PC-3 (cell line): ENCODE data around the gene OR5K4. TPM values are rescaled to one million over a fixed set of nuclear protein-coding genes. Genes with fewer than 3 reads are reported as not detected.

Source experiments
- ATAC-seq: fragments of 200-7000 bp; cut with Tn5 transposase; 2 replicates; pipeline ENCODE4 v1.9.1; 2020; ENCODE audit warnings: mild to moderate bottlenecking, moderate library complexity
- BruUV-seq: library from RNA; stranded (reverse); fragments of 400-500 nt; replicated peaks from 2 replicates; lab custom pipeline; 2021; lab: Mats Ljungman, UMichigan
- CTCF ChIA-PET: fragments of 300-600 bp; sonication (Branson Sonifier 250); formaldehyde crosslinking; loops from one replicate; lab custom pipeline; 2022; ENCODE audit warnings: antibody characterized with exemption; lab: Charles Lee
- POLR2A ChIA-PET: fragments of 300-600 bp; sonication (Branson Sonifier 250); formaldehyde crosslinking; loops from one replicate; lab custom pipeline; 2022; ENCODE audit warnings: antibody characterized with exemption; ENCODE audit not compliant: unreplicated experiment; lab: Charles Lee
- DNase-seq: peaks from one replicate; pipeline ENCODE4 v3.0.0-alpha.2; 2015
- H2AFZ ChIP-seq: fragments of 300-600 bp; sonication (generic); 2 replicates; pipeline ENCODE4 v1.6.0; 2016; ENCODE audit warnings: antibody characterized with exemption, low read length
- H3F3A ChIP-seq: fragments of 300-600 bp; sonication (generic); one replicate; pipeline ENCODE4 v1.6.0; 2017; ENCODE audit warnings: antibody characterized with exemption, low read length, control low read depth, mild to moderate bottlenecking; ENCODE audit not compliant: unreplicated experiment
- H3K27ac ChIP-seq: fragments of 300-600 bp; sonication (generic); 2 replicates; pipeline ENCODE4 v1.5.1; 2016; ENCODE audit warnings: mild to moderate bottlenecking, low read length
- H3K27me3 ChIP-seq: fragments of 300-600 bp; sonication (generic); 2 replicates; pipeline ENCODE4 v1.6.1; 2016; ENCODE audit warnings: low read length, mixed read lengths
- H3K36me3 ChIP-seq: fragments of 300-600 bp; sonication (generic); 2 replicates; pipeline ENCODE4 v1.6.1; 2016; ENCODE audit warnings: low read depth, mixed run types, low read length, mixed read lengths
- H3K4me1 ChIP-seq: fragments of 300-600 bp; sonication (generic); 2 replicates; pipeline ENCODE4 v1.5.1; 2016; ENCODE audit warnings: low read length; ENCODE audit not compliant: insufficient read depth
- H3K4me2 ChIP-seq: fragments of 300-600 bp; sonication (generic); 2 replicates; pipeline ENCODE4 v1.6.0; 2016; ENCODE audit warnings: low read length
- H3K4me3 ChIP-seq: fragments of 300-600 bp; sonication (generic); 2 replicates; pipeline ENCODE4 v1.5.1; 2016; ENCODE audit warnings: mild to moderate bottlenecking, low read length, mixed read lengths
- H3K79me2 ChIP-seq: fragments of 300-600 bp; sonication (generic); 2 replicates; pipeline ENCODE4 v1.6.1; 2017; ENCODE audit warnings: low read length, mixed read lengths
- H3K9ac ChIP-seq: fragments of 300-600 bp; sonication (generic); 2 replicates; pipeline ENCODE4 v1.6.0; 2016; ENCODE audit warnings: mild to moderate bottlenecking, low read length
- H3K9me2 ChIP-seq: fragments of 300-600 bp; sonication (generic); replicated peaks from 2 replicates; pipeline ENCODE4 v1.6.1; 2016; ENCODE audit warnings: mixed run types, low read length, mixed read lengths
- H3K9me3 ChIP-seq: fragments of 300-600 bp; sonication (generic); 2 replicates; pipeline ENCODE4 v1.6.1; 2016; ENCODE audit warnings: low read length, mixed read lengths
- H4K20me1 ChIP-seq: fragments of 300-600 bp; sonication (generic); 2 replicates; pipeline ENCODE4 v1.6.1; 2016; ENCODE audit warnings: low read length, mixed read lengths
- CTCF ChIP-seq: fragments of 300-600 bp; sonication (generic); conservative IDR thresholded peaks from 2 replicates; pipeline ENCODE4 v1.5.1; 2017; ENCODE audit warnings: antibody characterized with exemption, low read depth, mild to moderate bottlenecking, low read length
- EZH2 ChIP-seq: fragments of 300-600 bp; sonication (generic); IDR thresholded peaks from one replicate; pipeline ENCODE4 v1.6.1; 2017; ENCODE audit warnings: antibody characterized with exemption, mild to moderate bottlenecking, low read length; ENCODE audit not compliant: unreplicated experiment
- EZH2phosphoT487 ChIP-seq: fragments of 300-600 bp; sonication (generic); IDR thresholded peaks from 2 replicates; pipeline ENCODE4 v1.6.1; 2018; ENCODE audit warnings: mild to moderate bottlenecking, antibody characterized with exemption, low read length, borderline replicate concordance
- intact Hi-C: fragments of 100-400 bp; cut with micrococcal nuclease; formaldehyde crosslinking; loops from 2 replicates; pipeline ENCODE4 v1.9.0; 2023
- total RNA-seq: library from RNA; depleted of rRNA; stranded (reverse); fragments of >200 nt; gene quantifications from 2 replicates; pipeline ENCODE4 v1.2.3, GENCODE V29; 2014

The OR5K4 gene
- total RNA-seq, 1 experiment from 2014 or later, result not detected

- Histone ChIP-seq H3K9me2 (no peaks in the 10 kb centered on the region), H3K27ac (no peak overlapping the region), H3K4me2 (no peak overlapping the region), H3K4me3 (no peak overlapping the region), H3K79me2 (no peaks in the 10 kb centered on the region), H3K9me3 (no peaks in the 10 kb centered on the region), H3K9ac (no peak overlapping the region), H2AFZ (no peak overlapping the region), H3K36me3 (no peaks in the 10 kb centered on the region), H3K4me1 (no peaks in the 10 kb centered on the region), H4K20me1 (no peaks in the 10 kb centered on the region), H3F3A (no peaks in the 10 kb centered on the region), H3K27me3 (peaks cover 38% of the 10 kb centered on the region; the same call in 1 of the 2 replicates)
- POLR2A ChIA-PET, result no interaction called here
- DNase-seq, result no peak
- no TSS peak for BruUV-seq
- ATAC-seq, result no peak
- TF ChIP-seq EZH2 (no peak), EZH2phosphoT487 (no peak), CTCF (no peak)
- intact Hi-C loops, result no loop called here
- CTCF ChIA-PET, result no interaction called here
Observed at GRCh38 chr3:98350082-98350481, 3.6 kb upstream of the OR5K4 start.

GRCh38 chr3:98359250-98359649, 5.6 kb downstream of the OR5K4 start:
- Histone ChIP-seq H3K9ac (no peak overlapping the region), H3K79me2 (no peaks in the 10 kb centered on the region), H3K4me3 (no peak overlapping the region), H3K4me1 (no peaks in the 10 kb centered on the region), H2AFZ (no peak overlapping the region), H3K36me3 (no peaks in the 10 kb centered on the region), H3K9me2 (no peaks in the 10 kb centered on the region), H3K9me3 (no peaks in the 10 kb centered on the region), H3K27ac (no peak overlapping the region), H3K27me3 (peaks cover 5% of the 10 kb centered on the region), H3K4me2 (no peak overlapping the region), H3F3A (no peaks in the 10 kb centered on the region), H4K20me1 (no peaks in the 10 kb centered on the region)
- BruUV-seq, result no TSS peak
- DNase-seq (no peak), ATAC-seq (no peak)
- intact Hi-C loops, result no loop called here
- ChIA-PET POLR2A (no interaction called here), CTCF (no interaction called here)
- TF ChIP-seq EZH2 (no peak), CTCF (no peak), EZH2phosphoT487 (no peak)

- H3K4me1 ChIP-seq, result no peaks in the 10 kb centered on the region
- intact Hi-C loops, result loop anchor here (1.0 kb wide), 1 partner anchor 213 kb away; no protein-coding TSS in a partner anchor
- peaks cover 5% of the 10 kb centered on the region for H3K27me3 ChIP-seq
Observed at GRCh38 chr3:98359993-98360675, 6.5 kb downstream of the OR5K4 start.

More at GRCh38 chr3:98359993-98360675, 6.5 kb downstream of the OR5K4 start:
- H3K9ac ChIP-seq, result no peak overlapping the region
- H4K20me1 ChIP-seq, result no peaks in the 10 kb centered on the region
- H3K9me3 ChIP-seq, result no peaks in the 10 kb centered on the region
- DNase-seq (peak; percentile 65), ATAC-seq (peak; percentile 68)
- H3K9me2 ChIP-seq, result no peaks in the 10 kb centered on the region
- H2AFZ ChIP-seq, result no peak overlapping the region
- ChIA-PET CTCF (no interaction called here), POLR2A (no interaction called here)
- no peak overlapping the region for H3K27ac ChIP-seq
- no peak overlapping the region for H3K4me2 ChIP-seq
- no TSS peak for BruUV-seq
- no peaks in the 10 kb centered on the region for H3F3A ChIP-seq
- H3K79me2 ChIP-seq, result no peaks in the 10 kb centered on the region
- no peaks in the 10 kb centered on the region for H3K36me3 ChIP-seq
- no peak for TF ChIP-seq EZH2
- TF ChIP-seq CTCF, result peak; percentile 54; the same call in 1 of the 2 replicates
- no peak overlapping the region for H3K4me3 ChIP-seq
